Measurements from ENCODE around the gene ABCC4.

The ABCC4 gene

DNA sequence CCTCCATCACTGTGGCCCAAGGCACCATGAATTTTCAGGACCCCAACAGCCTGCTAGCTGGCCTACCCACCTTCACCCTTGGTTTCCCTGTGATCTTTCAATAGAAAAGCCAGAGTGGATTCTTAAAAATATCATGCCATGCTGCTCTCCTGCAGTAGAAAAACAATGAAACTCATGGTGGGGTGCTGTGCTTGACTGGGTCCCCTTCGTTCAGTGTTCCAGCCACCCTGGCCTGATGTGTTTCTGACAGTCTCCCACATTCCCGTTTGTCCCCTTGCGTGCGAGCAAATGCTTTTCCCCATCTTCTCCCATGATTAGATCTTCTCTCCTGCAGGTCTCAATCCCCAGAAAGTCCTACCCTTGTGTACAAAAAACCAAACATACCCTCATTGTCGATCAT, 43.2 kb downstream of the ABCC4 start:
- no peak for DNase-seq

DNA sequence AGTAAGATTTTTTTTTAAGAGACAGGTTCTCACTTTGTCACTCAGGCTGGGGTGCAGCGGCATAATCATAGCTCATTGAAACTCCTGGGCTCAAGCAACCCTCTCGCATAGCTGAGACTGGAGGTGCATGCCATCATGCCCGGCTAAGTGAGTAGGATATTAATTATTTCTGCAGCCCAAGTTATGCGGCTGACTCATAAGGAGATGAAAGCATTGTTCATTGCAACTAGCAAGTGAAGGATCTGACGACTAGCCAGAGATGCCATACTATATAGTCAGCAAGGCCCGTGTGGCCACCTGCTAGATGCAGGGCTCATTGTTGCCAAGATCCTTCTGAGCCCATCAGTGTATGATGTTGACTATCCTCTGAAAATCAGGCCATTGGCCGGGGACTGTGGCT, 45.2 kb downstream of the ABCC4 start:
- no peak for DNase-seq

DNA sequence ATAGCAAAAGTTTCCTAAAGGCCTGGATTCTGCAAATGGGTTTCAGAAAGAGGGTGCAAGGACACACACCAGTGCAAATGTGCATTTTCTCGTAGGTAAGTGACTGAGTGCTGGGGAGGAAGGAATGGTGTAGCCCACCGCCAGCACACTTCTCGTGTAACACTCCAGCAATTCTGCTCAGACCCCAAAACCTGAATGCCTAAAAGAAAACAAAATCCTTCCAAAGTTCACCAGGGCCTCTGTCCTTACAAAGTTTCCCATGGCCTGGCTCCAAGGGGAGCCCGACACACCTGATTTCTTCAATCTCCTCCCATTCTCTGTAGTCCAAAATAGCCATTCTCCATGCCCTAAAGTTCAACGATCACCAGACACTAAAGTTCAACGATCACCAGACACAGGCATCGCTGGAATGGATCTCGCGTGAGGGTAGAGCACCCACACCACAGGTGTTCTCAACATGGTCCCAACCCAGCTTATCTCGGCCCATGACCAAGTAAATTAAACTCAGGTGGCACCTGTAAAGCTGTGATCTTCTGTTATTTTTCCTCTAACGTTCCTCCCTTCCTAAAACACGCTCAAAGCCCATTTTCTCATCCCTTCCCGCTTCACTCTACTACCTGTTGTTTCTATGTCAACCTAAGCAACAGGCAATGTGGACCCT, 46.0 kb downstream of the ABCC4 start:
- DNase-seq, result no peak

DNA sequence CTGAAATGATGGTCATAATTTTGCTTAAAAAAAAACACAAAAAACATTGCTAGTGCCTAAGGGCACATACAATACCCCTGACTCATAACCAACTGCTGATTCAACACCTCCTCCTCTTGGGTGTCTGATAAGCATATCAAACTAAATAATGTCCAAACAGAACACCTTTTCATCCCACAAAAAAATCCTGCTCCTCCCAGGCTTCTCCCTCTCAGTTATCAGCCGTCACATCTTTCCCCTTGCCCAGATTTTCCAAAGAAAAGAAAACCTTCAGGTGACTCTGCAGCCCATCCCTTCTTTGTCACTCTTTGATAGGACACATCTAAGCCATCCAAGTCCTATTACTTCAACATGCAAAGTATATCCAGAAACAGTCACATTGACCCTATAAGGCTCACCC, 46.9 kb downstream of the ABCC4 start:
- no peak for DNase-seq

DNA sequence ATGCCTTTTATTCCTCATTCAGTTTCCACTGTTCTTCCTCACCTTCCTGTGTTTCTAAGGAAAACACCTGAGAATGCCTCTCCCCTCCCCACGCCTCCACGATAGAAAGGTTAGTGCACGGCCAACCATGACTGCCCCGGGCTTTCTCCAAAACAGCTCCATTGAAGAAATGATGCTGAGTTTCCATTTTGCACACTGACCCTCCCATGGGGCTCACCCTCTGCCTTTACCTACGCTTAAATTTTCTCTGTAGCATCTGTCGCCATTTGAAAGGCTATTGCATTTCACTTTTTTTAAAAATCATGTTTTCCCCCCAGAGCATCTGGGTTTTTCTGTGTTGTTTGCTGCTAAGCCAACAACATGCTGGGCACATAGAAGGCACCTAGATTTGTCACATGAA, 48.2 kb downstream of the ABCC4 start:
- no peak for DNase-seq

DNA sequence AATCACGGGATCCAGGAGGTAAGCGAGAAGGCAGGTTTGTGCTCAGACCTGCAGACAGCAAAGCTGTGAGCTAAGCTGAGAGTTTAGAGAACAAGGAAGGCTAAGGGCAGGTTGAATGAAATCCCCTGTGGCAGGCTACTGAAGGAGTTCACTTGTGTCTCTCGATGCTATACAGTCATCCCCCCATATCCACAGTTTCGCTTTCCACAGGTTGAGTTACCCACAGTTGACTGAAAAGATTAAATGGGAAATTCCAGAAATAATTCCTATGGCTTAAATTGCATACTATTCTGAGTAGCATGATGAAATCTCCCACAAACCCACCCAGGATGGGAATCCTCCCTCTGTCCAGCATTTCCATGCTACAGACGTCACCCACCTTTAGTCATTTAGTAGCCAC, 49.6 kb downstream of the ABCC4 start:
- no peak for DNase-seq

DNA sequence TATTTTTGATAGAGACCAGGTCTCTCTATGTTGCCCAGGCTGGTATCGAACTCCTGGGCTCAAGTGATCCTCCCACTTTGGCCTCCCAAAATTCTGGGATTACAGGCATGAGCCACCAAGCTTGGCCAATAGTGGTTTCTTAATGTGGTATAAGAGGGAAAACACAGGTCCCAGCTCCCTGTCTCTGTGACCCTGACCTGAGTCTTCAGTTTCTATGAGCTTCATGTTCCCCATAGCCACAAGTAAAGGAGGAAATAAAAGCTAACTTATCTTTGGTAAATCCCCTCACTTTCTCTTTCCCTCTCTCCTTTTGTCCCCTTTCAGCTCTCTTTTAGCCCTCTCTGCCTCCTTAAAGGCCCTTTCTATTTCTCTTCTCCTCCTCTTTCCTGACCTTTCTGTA, 50.3 kb downstream of the ABCC4 start:
- DNase-seq, result no peak

DNA sequence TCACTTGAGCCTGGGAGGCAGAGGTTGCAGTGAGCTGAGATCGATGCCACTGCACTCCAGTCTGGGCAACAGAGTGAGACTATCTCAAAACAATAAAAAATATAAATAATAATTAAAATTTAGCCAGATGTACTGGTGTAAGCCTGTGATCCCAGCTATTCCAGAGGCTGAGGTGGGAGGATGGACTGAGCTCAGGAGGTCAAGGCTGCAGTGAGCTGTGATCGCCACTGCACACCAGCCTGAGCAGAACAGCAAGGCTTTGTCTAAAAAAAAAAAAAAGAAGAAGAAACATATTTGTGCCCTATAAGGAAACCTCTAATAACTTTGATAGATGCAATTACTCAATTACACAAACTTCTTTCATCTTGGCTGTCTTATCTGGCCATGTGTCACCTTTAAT, 52.3 kb downstream of the ABCC4 start:
- no peak for DNase-seq

DNA sequence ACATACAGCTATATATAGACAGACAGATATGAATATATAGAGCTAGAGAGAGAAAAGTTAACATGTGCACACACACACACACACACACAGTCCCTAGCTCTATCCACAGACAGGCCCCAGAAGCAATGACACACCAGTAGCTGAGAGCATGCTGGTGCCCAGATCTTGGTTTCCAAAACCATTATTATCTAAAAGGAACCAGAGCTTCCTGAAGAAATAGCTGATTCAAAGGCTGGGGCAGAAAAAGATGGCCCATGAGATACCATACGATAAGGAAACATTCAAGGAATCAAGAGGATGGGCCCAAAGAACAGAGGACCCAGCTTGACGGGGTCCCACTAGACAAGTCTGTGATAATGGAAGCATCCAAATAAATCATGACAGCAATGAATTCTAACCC, 53.4 kb downstream of the ABCC4 start:
- DNase-seq, result no peak

DNA sequence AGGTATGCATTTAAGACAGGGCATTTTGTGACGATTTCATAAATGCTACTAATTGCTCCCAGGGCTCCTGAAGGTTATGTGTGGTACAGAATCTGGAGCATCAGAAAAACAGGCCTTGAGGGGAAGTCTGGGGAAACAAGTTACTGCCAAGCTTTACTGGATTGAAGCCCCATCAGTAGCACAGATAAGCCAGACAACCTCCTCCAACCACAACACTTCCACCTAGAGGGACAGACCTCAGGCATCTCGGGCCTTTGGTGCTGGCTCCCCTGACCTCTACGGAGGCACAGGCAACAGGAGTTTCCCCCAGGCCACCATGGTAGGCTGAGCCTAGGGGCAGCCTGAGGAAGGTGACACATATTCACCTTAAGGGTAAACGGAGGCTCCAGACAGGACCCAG, 54.1 kb downstream of the ABCC4 start:
- no peak for DNase-seq

DNA sequence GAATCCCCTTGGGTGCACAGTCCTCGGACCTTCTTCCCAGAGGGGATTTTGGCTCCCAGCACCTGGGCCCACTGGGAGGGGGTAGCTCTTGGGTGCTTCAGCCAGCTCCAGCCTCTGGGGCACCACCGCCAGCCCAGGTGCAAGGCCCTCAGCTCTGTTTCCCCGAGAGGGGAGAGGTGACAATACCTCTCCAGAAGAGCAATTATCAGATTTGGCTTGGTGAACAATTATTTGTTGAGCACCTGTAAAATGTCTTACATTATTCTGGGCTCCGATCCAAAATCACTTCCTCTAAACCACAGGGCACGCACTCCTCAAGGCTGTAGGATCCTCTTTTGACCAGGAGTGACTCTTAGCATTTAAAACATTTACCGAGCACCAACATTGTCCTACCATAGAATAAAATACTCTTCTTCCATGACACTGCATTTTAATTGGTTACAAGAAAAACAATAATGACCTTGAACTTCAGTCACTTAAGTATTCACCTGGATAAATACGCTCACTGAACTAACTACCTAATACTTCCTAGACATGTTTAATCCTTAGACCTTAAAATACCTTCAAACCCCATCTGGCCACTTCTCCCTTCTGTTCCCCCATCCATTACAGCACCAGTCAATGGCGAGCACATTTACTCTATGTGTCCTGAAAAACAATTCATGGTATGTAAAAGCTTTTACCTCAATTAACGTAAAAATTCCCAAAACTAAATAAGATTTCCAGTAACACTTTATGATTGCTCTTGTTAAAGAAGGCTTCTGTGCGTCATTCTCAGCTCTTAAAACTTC, 54.8 kb downstream of the ABCC4 start:
- DNase-seq, result no peak

DNA sequence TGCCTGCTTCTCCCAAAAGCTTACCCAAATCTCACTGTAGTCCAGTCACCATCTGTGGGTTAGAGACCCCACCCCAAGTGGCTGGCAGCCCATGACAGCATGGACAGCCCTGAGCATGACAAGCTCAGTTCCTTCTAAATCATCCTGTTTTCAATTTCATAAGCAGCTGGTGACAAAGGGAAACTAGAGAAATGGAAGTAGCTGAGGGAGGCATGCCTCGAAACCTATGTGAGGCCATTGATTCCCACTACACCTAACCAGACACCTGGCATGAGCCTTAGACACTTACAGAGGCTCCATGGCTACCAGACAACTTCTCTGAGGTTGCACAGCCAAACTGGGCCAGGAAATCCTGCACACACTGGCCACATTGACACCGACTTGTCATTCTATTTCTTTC, 56.2 kb downstream of the ABCC4 start:
- DNase-seq, result no peak

DNA sequence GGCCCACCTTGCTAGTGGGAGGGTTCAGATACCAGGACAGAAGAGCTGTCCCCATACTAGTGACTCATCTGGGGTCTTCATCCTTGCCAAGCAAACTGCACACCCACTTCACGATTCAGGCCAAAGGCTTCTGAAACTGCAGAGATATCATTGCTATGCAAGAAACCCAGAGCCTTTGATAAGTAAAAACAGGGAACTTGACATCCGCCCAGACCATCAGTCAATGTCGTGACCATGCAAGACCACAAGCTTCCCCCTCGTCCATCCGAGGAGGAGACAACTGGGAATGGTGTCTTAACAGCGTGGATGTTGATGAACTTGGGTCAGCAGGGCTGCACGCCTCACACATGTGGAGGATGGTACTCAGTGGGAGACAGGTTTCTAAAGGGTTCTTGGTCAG, 58.0 kb downstream of the ABCC4 start:
- DNase-seq, result no peak

DNA sequence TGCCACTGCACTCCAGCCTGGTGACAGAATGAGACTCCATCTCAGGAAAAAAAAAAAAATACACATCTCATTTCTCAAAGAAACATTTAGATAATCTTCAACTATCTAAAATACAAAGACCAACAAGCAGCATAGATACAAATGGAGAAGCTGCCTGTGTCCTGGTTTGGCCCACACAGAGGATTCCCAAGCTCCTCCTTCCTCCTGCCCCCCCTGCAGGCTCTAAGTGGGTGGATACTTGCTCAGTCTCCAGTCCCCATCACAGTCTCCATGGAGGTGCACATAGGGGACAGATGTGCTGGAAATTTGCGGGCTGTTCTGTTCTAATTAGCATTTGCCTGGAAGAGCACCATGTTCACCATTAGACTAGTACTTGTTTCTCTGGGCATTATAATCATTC, 59.9 kb downstream of the ABCC4 start:
- no peak for DNase-seq

DNA sequence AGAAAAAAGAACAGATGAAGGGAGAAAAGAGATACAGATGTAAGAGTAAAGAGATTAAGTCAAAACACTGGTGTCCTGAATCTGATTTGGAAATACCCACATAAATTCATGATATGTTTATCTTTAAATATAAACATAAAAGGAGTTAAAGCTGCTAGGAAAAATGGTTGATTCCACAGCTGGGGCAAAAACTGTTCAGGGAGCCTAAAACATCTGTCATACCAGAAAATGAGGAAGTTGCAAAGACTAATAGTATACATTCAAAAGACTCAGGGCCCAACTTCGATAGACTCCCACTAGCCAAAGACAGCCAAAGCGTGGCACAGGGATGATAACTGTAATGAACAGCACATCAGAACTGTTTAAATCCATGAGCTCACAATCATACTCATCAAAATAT, 62.0 kb downstream of the ABCC4 start:
- no peak for DNase-seq

DNA sequence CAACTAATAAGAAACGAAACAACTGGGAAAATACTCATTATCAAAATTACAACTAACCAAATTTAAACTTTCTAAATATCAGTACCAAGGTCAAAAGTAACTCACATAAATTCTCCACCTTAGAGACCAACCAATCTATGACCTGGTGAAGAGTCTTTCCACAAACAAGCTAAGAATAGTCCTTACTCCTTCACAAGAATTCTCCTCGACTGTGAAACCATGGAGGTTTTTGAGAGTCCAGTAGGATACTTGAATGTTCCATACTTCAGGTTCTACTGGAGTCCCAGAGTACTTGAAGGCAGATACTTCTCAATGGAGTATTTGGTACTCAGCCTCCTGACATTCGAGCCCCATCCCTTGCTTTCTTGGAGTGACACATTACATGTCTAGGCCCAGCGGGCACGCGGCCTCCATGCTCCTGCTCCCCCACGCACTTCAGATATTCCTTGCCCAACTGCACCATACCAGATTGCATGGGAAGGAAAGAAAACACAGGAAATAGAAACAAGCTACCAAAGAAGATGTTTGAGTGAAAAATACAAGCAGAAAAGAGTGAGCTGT, 63.9 kb downstream of the ABCC4 start:
- no peak for DNase-seq

DNA sequence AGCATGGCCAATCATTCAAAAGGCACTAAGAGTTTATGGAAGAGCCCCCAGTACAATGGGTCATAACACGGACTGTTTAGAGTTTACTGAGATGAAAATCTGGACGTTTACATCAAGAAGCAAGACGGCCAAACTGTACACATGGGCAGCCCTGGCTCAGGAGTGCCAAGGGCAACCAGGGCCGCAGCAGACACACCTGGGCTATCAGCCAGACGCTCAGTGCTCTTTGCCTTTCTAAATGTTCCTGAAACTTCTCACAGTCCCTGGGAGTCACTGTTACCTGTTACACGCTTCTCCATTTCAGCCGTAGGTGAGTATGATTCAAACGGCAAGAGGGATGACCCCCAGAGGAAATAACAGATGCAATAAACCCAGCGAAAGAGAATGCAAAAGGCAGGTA, 64.5 kb downstream of the ABCC4 start:
- DNase-seq, result no peak

DNA sequence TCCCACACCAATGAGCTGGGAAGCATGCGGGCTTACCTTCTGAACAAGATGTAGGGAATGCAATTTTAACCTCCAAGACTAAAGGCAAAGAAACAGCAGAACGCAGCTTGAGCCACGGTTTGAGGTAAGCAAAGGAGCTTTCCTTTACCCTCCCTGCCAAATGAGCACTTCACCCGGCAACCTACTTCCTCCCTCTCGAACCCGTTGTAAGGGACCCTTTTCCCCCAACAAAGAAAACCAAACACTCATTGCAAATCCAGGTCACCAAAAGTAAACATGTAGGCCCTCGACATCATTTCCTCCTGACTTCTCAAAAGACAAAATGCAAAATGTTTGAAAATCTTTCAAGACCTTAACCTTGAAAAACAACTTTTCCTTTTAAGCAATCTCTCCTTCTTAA, 65.3 kb downstream of the ABCC4 start:
- no peak for DNase-seq

DNA sequence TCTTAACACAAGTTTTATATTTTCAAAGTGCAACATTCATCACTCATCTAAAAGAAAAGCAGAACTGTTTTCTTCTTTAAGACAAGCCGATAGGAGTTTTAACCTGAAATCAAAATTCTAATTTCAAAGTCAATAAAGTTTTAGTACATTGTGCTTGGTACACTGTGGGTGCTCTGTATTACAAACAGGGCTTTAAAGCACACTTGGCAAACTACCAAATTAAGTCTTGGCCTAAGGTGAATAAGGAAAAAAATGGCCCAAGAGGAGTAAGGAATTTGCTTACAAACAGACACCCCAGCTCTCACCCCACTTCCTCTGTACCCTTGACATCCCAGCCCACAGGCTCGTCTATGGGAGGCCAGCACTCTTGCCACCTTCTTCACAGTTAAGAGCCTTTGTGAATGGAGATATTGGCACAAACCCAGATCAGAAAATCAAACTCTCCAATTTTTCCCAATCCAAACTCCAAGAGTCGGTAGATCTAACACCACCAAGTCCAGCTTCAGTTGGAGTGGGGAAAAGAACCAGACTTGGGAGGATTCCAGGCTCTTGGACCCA, 66.0 kb downstream of the ABCC4 start:
- no peak for DNase-seq

DNA sequence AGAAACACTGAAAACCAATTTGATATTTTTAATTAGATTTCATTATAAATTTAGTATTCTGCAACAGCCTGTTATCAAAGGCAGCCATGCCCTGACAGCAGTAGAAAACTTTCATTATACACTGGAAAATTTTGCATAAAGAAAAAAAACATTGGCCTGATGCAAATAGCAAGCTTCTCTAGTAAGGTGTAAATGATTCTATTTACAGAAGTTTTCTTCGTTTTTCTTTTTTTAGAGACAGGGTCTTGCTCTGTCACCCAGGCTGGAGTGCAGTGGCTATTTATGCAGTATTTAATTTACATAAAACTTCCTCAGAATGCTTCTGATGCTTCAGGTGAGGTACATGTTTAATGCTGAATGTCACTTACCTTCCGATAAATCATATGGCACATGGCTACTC, 67.0 kb downstream of the ABCC4 start:
- DNase-seq, result no peak

DNA sequence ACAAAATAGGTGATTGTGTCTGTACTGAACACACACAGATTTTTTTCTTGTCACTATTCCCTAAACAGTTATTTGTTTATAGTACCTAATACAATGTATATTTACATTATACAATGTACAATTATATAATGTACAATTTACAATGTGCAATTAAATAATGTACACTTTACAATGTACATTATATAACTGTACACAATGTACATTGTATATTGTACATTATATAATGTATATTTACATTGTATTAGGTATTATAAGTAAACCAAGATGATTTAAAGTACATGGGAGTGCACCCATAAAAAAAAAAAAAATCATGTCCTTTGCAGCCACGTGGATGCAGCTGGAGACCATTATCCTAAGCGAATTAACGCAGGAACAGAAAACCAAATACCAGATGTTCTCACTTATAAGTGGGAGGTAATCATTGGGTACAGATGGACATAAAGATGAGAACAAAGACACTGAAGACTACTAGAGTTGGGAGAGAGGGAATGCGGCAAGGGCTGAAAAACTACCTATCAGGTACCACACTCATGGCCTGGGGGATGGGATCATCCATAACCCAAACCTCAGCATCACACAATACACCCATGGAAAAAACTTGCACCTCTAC, 68.1 kb downstream of the ABCC4 start:
- DNase-seq, result no peak

DNA sequence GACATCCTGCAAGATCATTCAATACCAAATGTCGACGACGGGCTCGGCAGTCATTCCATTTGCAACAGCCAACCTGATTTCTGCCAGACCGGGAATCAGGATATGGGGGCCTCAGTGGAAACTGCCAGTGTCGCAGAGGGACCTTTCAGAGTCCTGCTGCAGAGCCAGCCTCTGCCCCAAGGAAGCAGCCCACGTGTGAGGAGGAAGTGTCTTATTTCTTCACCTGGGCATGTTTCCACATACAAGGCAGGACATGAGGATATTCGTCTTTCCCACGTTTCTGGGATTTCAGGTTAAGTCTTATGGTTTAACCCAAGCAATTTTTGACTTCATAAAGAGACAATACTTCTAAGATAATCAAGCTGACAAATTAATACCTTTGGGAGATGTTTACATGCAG, 69.9 kb downstream of the ABCC4 start:
- no peak for DNase-seq

DNA sequence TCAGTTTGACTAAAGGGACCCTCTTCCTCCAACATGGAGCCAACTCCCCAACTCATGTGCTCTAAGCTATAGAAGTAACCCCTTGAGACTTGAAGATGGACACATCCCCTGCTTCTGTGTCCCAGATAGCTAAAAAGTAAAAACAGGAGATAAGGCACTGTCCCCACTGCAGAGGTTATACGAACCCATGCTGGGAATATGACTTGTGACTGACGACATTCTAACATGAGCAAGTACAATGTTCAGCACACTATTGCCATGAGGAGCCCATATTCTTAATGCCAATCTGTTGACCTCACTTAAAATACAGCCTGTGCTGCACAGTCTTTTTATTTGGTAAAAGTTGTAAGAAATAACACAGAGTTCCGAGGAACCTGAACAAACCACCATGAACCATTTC, 71.4 kb downstream of the ABCC4 start:
- DNase-seq, result no peak

DNA sequence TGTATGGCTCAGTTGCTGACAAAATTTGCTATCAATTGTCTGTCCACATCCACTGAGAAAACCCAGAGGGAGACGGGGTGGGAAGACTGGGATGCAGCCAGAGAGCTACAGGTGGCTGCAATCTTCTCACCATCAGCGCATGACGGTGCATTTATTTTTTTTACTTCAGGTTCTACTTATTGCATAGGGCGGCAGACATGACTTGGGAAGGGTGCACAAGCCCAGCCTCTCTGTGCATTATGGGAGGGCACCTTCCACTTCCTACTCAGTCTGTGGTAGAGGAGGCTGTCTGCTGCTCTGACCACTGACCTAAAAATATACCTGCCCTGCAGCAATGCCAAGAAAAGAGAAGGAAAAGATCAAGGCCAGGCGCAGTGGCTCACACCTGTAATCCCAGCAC, 73.1 kb downstream of the ABCC4 start:
- no peak for DNase-seq

Data from activated CD4-positive, CD25-positive, alpha-beta regulatory T cell (primary cell).